A673 (cell line): ENCODE data around the gene MAPRE3. TPM values are rescaled to one million over a fixed set of nuclear protein-coding genes. Genes with fewer than 3 reads are reported as not detected.

Experiments
- BruUV-seq: library from RNA; stranded (reverse); fragments of 400-500 nt; replicated peaks from 2 replicates; lab custom pipeline; 2021; lab: Mats Ljungman, UMichigan
- CTCF ChIA-PET: fragments of 300-600 bp; sonication (Branson Sonifier 250); formaldehyde crosslinking; loops from one replicate; lab custom pipeline; 2022; ENCODE audit warnings: antibody characterized with exemption; lab: Charles Lee
- POLR2A ChIA-PET: fragments of 300-600 bp; sonication (Branson Sonifier 250); formaldehyde crosslinking; loops from one replicate; lab custom pipeline; 2022; ENCODE audit warnings: antibody characterized with exemption; ENCODE audit not compliant: low non-redundant PET; lab: Charles Lee
- DNase-seq: peaks from one replicate; pipeline ENCODE4 v3.0.0-alpha.2; 2015; ENCODE audit warnings: low spot score
- H3K27ac ChIP-seq: fragments of 200-600 bp; sonication (generic); 2 replicates; pipeline ENCODE4 v1.5.1; 2016; ENCODE audit warnings: mixed run types, low read depth, mild to moderate bottlenecking, mixed read lengths, antibody characterized with exemption, low read length; ENCODE audit not compliant: poor library complexity, severe bottlenecking
- H3K27me3 ChIP-seq: fragments of 200-600 bp; sonication (generic); replicated peaks from 2 replicates; pipeline ENCODE4 v1.6.1; 2017; ENCODE audit warnings: mixed run types, low read depth, mild to moderate bottlenecking, mixed read lengths, antibody characterized with exemption, low read length; ENCODE audit not compliant: insufficient read depth, poor library complexity
- H3K36me3 ChIP-seq: fragments of 200-600 bp; sonication (generic); 2 replicates; pipeline ENCODE4 v1.6.1; 2016; ENCODE audit warnings: mixed run types, mild to moderate bottlenecking, mixed read lengths, antibody characterized with exemption, low read length; ENCODE audit not compliant: insufficient read depth, poor library complexity, severe bottlenecking
- H3K4me1 ChIP-seq: fragments of 200-600 bp; sonication (generic); 2 replicates; pipeline ENCODE4 v1.6.1; 2017; ENCODE audit warnings: mixed run types, mild to moderate bottlenecking, mixed read lengths, antibody characterized with exemption, low read length; ENCODE audit not compliant: insufficient read depth, poor library complexity, severe bottlenecking
- H3K4me3 ChIP-seq: fragments of 200-600 bp; sonication (generic); 2 replicates; pipeline ENCODE4 v1.5.1; 2016; ENCODE audit warnings: low read depth, mixed run types, mild to moderate bottlenecking, mixed read lengths, low read length; ENCODE audit not compliant: poor library complexity, severe bottlenecking
- H3K9me3 ChIP-seq: fragments of 200-600 bp; sonication (generic); 2 replicates; pipeline ENCODE4 v1.6.1; 2016; ENCODE audit warnings: mixed run types, low read depth, mild to moderate bottlenecking, mixed read lengths, antibody characterized with exemption, low read length; ENCODE audit not compliant: poor library complexity, severe bottlenecking
- CTCF ChIP-seq: fragments of 300-800, 200-600 bp; sonication (generic); conservative IDR thresholded peaks from 2 replicates; pipeline ENCODE4 v1.5.1; 2017; ENCODE audit warnings: low read depth, mild to moderate bottlenecking, antibody characterized with exemption, low read length, moderate library complexity, mixed read lengths
- EZH2 ChIP-seq: fragments of 200-600 bp; sonication (generic); IDR thresholded peaks from 2 replicates; pipeline ENCODE4 v1.6.1; 2017; ENCODE audit warnings: borderline replicate concordance, low read depth, mild to moderate bottlenecking, mixed read lengths, antibody characterized with exemption, low read length; ENCODE audit not compliant: poor library complexity, severe bottlenecking
- intact Hi-C: fragments of 100-400 bp; cut with micrococcal nuclease; formaldehyde crosslinking; loops from one replicate; pipeline ENCODE4 v1.10.0; 2022; ENCODE audit not compliant: unreplicated experiment
- total RNA-seq: library from RNA; stranded (reverse); gene quantifications from 2 replicates; pipeline ENCODE4 v1.2.3, GENCODE V29; 2021

Gene MAPRE3
- total RNA-seq, 1 experiment from 2014 or later: 8.4 TPM

- H3K9me3 ChIP-seq: no peaks in the 10 kb centered on the region
- H3K27me3 ChIP-seq: no peaks in the 10 kb centered on the region
- no peaks in the 10 kb centered on the region for H3K4me1 ChIP-seq
- no peak for DNase-seq
- intact Hi-C loops: no loop called here
- POLR2A ChIA-PET: no interaction called here
- no TSS peak for BruUV-seq
- H3K27ac ChIP-seq: no peak overlapping the region
- TF ChIP-seq CTCF (no peak), EZH2 (no peak)
- CTCF ChIA-PET: no interaction called here
- no peaks in the 10 kb centered on the region for H3K36me3 ChIP-seq
- no peak overlapping the region for H3K4me3 ChIP-seq
Observed at GRCh38 chr2:27003007-27003406, 32.6 kb downstream of the MAPRE3 start.

GRCh38 chr2:27003857-27004256 lies 33.4 kb downstream of the MAPRE3 start:
- Histone ChIP-seq H3K4me1 (no peaks in the 10 kb centered on the region), H3K27ac (no peak overlapping the region), H3K4me3 (no peak overlapping the region), H3K9me3 (no peaks in the 10 kb centered on the region), H3K27me3 (no peaks in the 10 kb centered on the region), H3K36me3 (no peaks in the 10 kb centered on the region)
- intact Hi-C loops: no loop called here
- ChIA-PET POLR2A (no interaction called here), CTCF (no interaction called here)
- TF ChIP-seq EZH2: no peak
- no peak for TF ChIP-seq CTCF
- no peak for DNase-seq
- no TSS peak for BruUV-seq

- Histone ChIP-seq H3K9me3 (no peaks in the 10 kb centered on the region), H3K4me3 (no peak overlapping the region), H3K27ac (no peak overlapping the region), H3K4me1 (no peaks in the 10 kb centered on the region), H3K36me3 (no peaks in the 10 kb centered on the region), H3K27me3 (no peaks in the 10 kb centered on the region)
- intact Hi-C loops: no loop called here
- ChIA-PET POLR2A (no interaction called here), CTCF (no interaction called here)
- TF ChIP-seq CTCF (no peak), EZH2 (no peak)
- no peak for DNase-seq
- BruUV-seq: no TSS peak
Observed at GRCh38 chr2:27006602-27007415, 36.4 kb downstream of the MAPRE3 start.
